ENCODE results near the gene VN1R4.
"Not testable (repeated sequence)": the region's sequence is repeated elsewhere in the genome, so short reads cannot be mapped to it uniquely, and the experiment has no call there.

The VN1R4 gene

GRCh38 chr19:53224606-53225005, 42.9 kb downstream of the VN1R4 start:
- TF ChIP-seq, protein P1, sequence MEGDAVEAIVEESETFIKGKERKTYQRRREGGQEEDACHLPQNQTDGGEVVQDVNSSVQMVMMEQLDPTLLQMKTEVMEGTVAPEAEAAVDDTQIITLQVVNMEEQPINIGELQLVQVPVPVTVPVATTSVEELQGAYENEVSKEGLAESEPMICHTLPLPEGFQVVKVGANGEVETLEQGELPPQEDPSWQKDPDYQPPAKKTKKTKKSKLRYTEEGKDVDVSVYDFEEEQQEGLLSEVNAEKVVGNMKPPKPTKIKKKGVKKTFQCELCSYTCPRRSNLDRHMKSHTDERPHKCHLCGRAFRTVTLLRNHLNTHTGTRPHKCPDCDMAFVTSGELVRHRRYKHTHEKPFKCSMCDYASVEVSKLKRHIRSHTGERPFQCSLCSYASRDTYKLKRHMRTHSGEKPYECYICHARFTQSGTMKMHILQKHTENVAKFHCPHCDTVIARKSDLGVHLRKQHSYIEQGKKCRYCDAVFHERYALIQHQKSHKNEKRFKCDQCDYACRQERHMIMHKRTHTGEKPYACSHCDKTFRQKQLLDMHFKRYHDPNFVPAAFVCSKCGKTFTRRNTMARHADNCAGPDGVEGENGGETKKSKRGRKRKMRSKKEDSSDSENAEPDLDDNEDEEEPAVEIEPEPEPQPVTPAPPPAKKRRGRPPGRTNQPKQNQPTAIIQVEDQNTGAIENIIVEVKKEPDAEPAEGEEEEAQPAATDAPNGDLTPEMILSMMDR (conservative IDR thresholded peaks at IDR 0.05), result no peak
- no peak overlapping the region for H3K27ac ChIP-seq

DNA sequence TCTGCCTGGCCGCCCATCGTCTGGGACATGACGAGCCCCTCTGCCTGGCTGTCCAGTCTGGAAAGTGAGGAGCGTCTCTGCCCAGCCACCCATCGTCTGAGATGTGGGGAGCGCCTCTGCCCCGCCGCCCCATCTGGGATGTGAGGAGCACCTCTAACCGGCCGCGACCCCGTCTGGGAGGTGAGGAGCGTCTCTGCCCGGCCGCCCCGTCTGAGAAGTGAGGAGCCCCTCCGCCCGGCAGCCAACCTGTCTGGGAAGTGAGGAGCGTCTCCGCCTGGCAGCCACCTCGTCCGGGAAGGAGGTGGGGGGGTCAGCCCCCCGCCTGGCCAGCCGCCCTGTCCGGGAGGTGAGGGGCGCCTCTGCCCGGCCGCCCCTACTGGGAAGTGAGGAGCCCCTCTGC, 44.8 kb downstream of the VN1R4 start:
- not testable (repeated sequence) for H3K27ac ChIP-seq

Data from VCaP (cell line).